Fibroblast of lung (primary cell): ENCODE results near the gene SURF2.

Experiments
- CTCF ChIP-seq, 2 donors: IDR thresholded peaks in 1 of 2; conservative IDR thresholded peaks in 1 of 2; 1 replicate in 1 of 2; 2 replicates in 1 of 2; pipeline ENCODE4 v1.5.1; 2011 to 2012; ENCODE audit warnings: low read length in 2 of 2, control low read depth in 1 of 2, inconsistent platforms in 1 of 2, low read depth in 1 of 2, mild to moderate bottlenecking in 1 of 2
- EZH2 ChIP-seq: IDR thresholded peaks from 2 replicates; pipeline ENCODE4 v1.5.1; 2012; ENCODE audit warnings: low read length, control low read depth, mild to moderate bottlenecking; ENCODE audit errors: missing control alignments

GRCh38 chr9:133372144-133372543 is 15.8 kb downstream of the SURF2 start:
- TF ChIP-seq EZH2 (no peak), CTCF (conservative IDR thresholded peaks at IDR 0.05 in 1 of 2, IDR thresholded peaks at IDR 0.05 in 1 of 2; ENCODE audit: low read depth in 1 of 2, low read length in 2 of 2) (no peak)
